BLaER1 treated with 17β-estradiol and CSF1 and Interleukin-3, amounts not matched to agents 10 nM and 100 nM (cell line): ENCODE measurements around the gene ALDH18A1.

Experiments
- H3K27ac ChIP-seq, 11 experiments: shearing (Covaris generic); formaldehyde crosslinking; 2 replicates each; pipeline ENCODE4 v1.8.1; 2022
- H3K27me3 ChIP-seq, 11 experiments: shearing (Covaris generic); formaldehyde crosslinking; 2 replicates each; pipeline ENCODE4 v1.8.1; 2022
- H3K36me3 ChIP-seq, 11 experiments: shearing (Covaris generic); formaldehyde crosslinking; 2 replicates each; pipeline ENCODE4 v1.8.1; 2022
- H3K4me1 ChIP-seq, 10 experiments: shearing (Covaris generic); formaldehyde crosslinking; 2 replicates each; pipeline ENCODE4 v1.8.1; 2022
- H3K4me2 ChIP-seq, 11 experiments: shearing (Covaris generic); formaldehyde crosslinking; 2 replicates each; pipeline ENCODE4 v1.8.1; 2022
- H3K4me3 ChIP-seq, 10 experiments: shearing (Covaris generic); formaldehyde crosslinking; 2 replicates each; pipeline ENCODE4 v1.8.1; 2022
- H3K9ac ChIP-seq, 11 experiments: shearing (Covaris generic); formaldehyde crosslinking; 2 replicates each; pipeline ENCODE4 v1.8.1; 2022
- H3K9me3 ChIP-seq, 11 experiments: shearing (Covaris generic); formaldehyde crosslinking; replicated peaks in 1 of 11; 2 replicates each; pipeline ENCODE4 v1.8.1; 2022
- H4K20me1 ChIP-seq, 11 experiments: shearing (Covaris generic); formaldehyde crosslinking; 2 replicates each; pipeline ENCODE4 v1.8.1; 2022
- Cebpa-rat ChIP-seq, 11 experiments: shearing (Covaris generic); IDR thresholded peaks; 2 replicates each; pipeline ENCODE4 v1.8.1; 2022

ALDH18A1 gene

DNA sequence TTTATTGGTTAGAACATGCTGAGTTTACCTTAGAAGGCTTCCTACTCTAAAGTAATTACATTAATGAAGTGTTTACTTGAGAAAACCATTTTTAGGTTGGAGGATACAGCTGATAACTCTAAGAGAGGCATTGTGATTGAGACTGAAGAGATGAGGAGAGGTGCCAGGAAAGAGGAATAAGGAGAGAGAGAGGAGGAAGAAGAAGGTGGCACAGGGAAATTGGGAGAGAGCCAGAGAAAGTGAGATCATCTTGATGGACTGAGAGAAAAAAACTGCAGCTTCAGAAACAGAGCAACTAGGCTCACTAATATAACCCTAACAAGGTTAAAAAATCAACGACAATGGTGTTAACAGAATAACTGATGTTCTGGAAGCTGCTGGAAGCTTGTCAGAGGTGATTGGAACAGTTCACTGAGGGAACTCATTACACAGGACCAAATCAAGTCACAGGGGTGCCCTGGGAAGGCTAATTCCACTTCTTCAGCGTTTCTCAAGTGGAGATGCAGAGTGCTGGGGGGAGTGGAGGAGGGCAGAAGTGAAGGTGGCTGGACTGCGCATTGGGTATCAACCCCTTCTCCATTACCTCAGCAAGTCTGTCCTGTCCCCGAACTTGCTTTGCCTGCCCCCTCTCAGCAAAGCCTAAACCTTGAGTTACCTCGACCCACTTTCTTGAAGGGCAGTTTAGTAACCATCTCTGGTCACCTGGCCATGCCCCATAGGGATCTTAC is 88.4 kb downstream of the ALDH18A1 start:
- Histone ChIP-seq H3K9ac (no peak overlapping the region), H3K27ac (no peak overlapping the region), H3K4me2 (peak overlapping the region in 1 of 11 experiments; percentile 37; a peak in 1 of 22 replicates), H3K4me1 (peaks cover 0 to 10% (median 2%) of the 10 kb centered on the region in 10 experiments; a peak in 2 of 20 replicates), H3K4me3 (no peak overlapping the region), H3K27me3 (no peaks in the 10 kb centered on the region), H3K9me3 (no peaks in the 10 kb centered on the region), H3K36me3 (no peaks in the 10 kb centered on the region), H4K20me1 (no peaks in the 10 kb centered on the region)
- TF ChIP-seq Cebpa-rat (IDR thresholded peaks at IDR 0.05), result no peak

DNA sequence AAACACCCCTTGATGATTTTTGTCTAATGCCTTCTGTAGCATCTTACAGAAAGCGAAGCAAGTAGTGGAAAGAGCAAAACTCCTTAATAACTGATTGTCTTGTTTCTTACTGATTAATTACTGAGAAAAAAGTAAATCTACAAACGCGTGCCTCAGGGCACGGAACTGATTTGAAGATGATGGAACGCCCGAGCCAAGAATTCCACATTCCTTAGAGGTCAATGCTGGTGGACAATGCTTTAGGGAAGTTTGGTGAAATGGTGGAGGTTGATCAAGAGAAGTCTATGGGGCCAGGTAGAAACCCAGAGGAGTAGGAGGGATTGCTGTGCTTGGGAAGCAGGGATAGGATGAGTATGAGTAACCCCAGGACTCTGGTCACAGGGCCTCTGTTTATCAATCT is 90.4 kb downstream of the ALDH18A1 start:
- H3K36me3 ChIP-seq, result no peaks in the 10 kb centered on the region
- peaks cover 0 to 10% (median 0%) of the 10 kb centered on the region in 10 experiments; a peak in 2 of 20 replicates for H3K4me1 ChIP-seq
- H4K20me1 ChIP-seq, result no peaks in the 10 kb centered on the region
- H3K27ac ChIP-seq, result no peak overlapping the region
- H3K9ac ChIP-seq, result no peak overlapping the region
- no peak overlapping the region for H3K4me3 ChIP-seq
- H3K4me2 ChIP-seq, result no peak overlapping the region
- no peaks in the 10 kb centered on the region; a peak in 1 of 22 replicates for H3K27me3 ChIP-seq
- TF ChIP-seq Cebpa-rat (IDR thresholded peaks at IDR 0.05), result no peak
- no peaks in the 10 kb centered on the region for H3K9me3 ChIP-seq

DNA sequence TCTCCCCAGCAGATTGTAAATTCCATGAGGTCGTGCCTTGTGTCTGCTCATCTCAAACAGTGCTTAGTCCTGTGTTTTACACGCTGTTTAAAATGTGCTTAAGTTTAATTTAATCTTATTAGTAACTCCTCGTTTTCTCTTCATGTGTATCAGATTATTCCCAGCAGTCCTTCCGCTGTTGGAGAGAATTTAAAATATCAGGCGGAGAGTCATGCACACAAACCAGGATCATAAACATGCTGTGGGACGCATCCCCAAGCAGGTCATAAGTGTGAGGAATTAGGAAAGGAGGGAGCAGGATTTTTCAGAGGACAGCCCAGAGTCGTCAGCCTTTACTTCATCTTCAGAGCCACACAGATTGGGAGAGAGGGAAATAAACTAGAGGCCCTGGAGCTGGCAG is 91.2 kb downstream of the ALDH18A1 start:
- peaks cover 2 to 16% (median 4%) of the 10 kb centered on the region in 10 experiments; a peak in 9 of 20 replicates for H3K4me1 ChIP-seq

DNA sequence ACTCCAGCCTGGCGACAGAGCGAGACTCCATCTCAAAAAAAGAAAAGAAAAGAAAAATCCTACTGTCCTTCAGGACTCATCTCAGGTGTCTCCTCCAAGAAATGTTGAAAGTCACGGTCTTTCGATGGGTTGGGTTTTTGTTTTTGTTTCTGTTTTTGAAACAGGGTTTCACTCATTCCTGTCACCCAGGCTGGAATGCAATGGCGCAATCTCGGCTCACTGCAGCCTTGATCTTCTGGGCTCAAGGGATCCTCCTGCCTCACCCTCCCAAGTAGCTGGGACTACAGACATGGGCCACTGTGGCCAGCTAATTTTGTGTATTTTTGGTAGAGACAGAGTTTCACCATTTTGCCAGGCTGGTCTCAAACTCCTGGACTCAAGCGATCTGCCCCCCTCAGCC is 92.2 kb downstream of the ALDH18A1 start:
- H3K27ac ChIP-seq, result no peak overlapping the region
- no peaks in the 10 kb centered on the region; a peak in 1 of 22 replicates for H4K20me1 ChIP-seq
- peaks cover 13 to 18% (median 16%) of the 10 kb centered on the region in 11 experiments for H3K27me3 ChIP-seq
- no peak for TF ChIP-seq Cebpa-rat (IDR thresholded peaks at IDR 0.05)
- no peak overlapping the region for H3K4me3 ChIP-seq
- H3K9me3 ChIP-seq, result no peaks in the 10 kb centered on the region
- no peak overlapping the region for H3K4me2 ChIP-seq
- H3K9ac ChIP-seq, result no peak overlapping the region
- H3K4me1 ChIP-seq, result peaks cover 4 to 24% (median 8%) of the 10 kb centered on the region in 10 experiments; a peak in 11 of 20 replicates
- no peaks in the 10 kb centered on the region for H3K36me3 ChIP-seq

More for the DNA sequence above, 91.2 kb downstream of the ALDH18A1 start:
- H4K20me1 ChIP-seq, result no peaks in the 10 kb centered on the region
- H3K4me3 ChIP-seq, result no peak overlapping the region
- peaks cover 3 to 7% (median 7%) of the 10 kb centered on the region in 11 experiments; a peak in 21 of 22 replicates for H3K27me3 ChIP-seq
- no peaks in the 10 kb centered on the region for H3K9me3 ChIP-seq
- no peak overlapping the region for H3K9ac ChIP-seq
- no peaks in the 10 kb centered on the region for H3K36me3 ChIP-seq
- H3K4me2 ChIP-seq, result no peak overlapping the region
- H3K27ac ChIP-seq, result no peak overlapping the region
- no peak for TF ChIP-seq Cebpa-rat (IDR thresholded peaks at IDR 0.05)

DNA sequence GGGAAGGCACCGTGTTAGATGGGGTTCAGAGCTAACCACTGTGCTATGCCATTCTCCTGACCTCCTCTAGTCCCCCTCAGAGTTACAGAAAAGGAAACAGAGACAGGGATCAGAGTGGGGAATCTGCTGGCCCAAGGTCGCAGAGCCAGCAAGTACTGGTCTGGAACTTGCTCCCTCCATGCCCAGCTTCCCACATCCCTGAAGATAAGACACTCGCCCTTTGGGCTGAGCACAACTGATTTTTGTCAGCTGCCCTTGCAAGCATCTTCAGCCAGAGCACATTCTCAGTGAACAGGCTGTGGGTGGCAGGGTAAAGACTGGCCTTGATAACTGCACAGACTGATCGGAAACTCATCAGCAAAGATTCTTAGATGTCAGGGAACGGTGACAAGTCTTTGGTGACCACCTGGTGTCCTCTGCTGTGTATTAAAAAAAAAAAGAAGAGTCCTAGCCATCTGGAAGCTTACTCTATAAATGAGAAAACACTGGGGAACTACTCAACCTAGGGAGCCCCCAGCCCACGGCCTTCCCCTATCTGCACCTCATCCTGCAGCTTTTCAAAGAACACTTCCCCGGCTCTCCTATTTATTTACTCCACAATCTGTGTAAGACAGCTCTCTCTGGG is 94.1 kb downstream of the ALDH18A1 start:
- no peak overlapping the region for H3K9ac ChIP-seq
- H3K4me2 ChIP-seq, result no peak overlapping the region
- TF ChIP-seq Cebpa-rat (IDR thresholded peaks at IDR 0.05), result no peak
- H3K4me1 ChIP-seq, result peaks cover 0 to 22% (median 12%) of the 10 kb centered on the region in 10 experiments; a peak in 11 of 20 replicates
- no peaks in the 10 kb centered on the region; a peak in 1 of 22 replicates for H4K20me1 ChIP-seq
- H3K27ac ChIP-seq, result no peak overlapping the region
- no peaks in the 10 kb centered on the region for H3K9me3 ChIP-seq
- H3K4me3 ChIP-seq, result no peak overlapping the region
- H3K36me3 ChIP-seq, result no peaks in the 10 kb centered on the region
- peaks cover 16 to 27% (median 22%) of the 10 kb centered on the region in 11 experiments for H3K27me3 ChIP-seq

DNA sequence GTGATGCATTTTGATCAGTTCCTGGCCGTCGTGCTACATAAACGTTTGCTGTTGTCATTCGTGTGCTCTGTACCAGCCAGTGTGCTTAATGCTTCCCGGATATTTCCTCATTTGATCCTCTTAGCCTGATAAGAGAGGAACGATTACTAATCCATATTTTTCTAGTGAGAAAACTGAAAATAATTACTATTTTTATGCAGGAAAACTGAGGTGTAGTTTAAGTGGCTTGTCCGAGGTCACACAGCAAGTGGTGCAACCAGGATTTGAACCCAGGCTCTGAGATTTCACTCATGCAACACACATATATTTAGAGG is 94.7 kb downstream of the ALDH18A1 start:
- Histone ChIP-seq H3K4me2 (peak overlapping the region; percentile 89 to 100 (median 99)), H3K36me3 (no peaks in the 10 kb centered on the region), H3K27ac (no peak overlapping the region), H3K27me3 (peaks cover 16 to 27% (median 22%) of the 10 kb centered on the region in 11 experiments), H3K4me3 (peak overlapping the region; percentile 69 to 87 (median 80); a peak in 17 of 20 replicates), H3K9me3 (no peaks in the 10 kb centered on the region), H3K9ac (peak overlapping the region in 4 of 11 experiments; percentile 73 to 82 (median 78); a peak in 3 of 22 replicates), H4K20me1 (no peaks in the 10 kb centered on the region; a peak in 1 of 22 replicates), H3K4me1 (peaks cover 0 to 28% (median 12%) of the 10 kb centered on the region in 10 experiments; a peak in 13 of 20 replicates)
- TF ChIP-seq Cebpa-rat (IDR thresholded peaks at IDR 0.05), result no peak

DNA sequence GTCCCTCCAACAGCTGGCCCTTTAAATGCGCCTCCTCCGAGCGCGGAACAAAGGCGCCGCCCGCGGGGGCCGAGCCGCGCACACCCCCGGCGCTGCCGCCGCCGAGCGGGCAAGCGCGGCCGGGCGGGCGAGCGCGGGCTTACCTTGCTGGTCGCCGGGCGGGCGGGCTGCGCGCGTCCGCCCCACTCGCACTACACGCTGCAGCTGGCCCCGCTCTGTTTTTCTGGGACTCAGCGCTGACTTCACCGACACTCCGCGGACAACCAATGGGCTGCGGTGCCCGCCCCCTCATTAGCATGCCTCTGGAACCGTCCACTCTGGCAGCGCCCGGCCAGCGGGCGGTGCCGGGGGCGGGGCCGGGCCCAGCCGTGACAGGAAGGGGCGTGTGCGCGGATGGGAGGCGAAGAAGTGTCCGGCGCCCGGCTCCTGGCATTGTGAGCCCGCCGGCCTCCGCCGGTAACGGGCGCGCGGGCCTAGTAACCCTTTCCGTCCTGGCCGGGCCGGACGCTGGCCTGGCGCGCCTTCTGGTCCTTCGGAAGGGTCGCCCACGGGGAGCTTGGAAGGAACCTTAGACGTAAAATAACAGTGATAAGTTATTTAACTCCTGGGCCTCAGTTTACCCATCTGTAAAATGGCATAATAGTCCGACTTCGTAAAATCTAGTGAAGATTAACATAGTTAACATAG is 95.2 kb downstream of the ALDH18A1 start, which contains the start of gene SORBS1:
Gene SORBS1 (minus strand): TSS at position 195 of the 687 bp plus-strand sequence. CDS start 120,236 bp downstream, outside the sequence.
- no peak for TF ChIP-seq Cebpa-rat (IDR thresholded peaks at IDR 0.05)
- Histone ChIP-seq H3K27ac (peak within 1 kb of the TSS in 9 of 11 experiments; percentile 28 to 63 (median 43); a peak in 14 of 22 replicates), H3K9ac (peak within 1 kb of the TSS; percentile 64 to 82 (median 77); a peak in 21 of 22 replicates), H3K27me3 (peaks cover 16 to 27% (median 22%) of the 10 kb centered on the region in 11 experiments), H3K4me2 (peak within 1 kb of the TSS; percentile 89 to 100 (median 99)), H4K20me1 (no peaks in the 10 kb centered on the region; a peak in 1 of 22 replicates), H3K4me3 (peak within 1 kb of the TSS; percentile 69 to 87 (median 80)), H3K4me1 (peaks cover 0 to 33% (median 17%) of the 10 kb centered on the region in 10 experiments; a peak in 13 of 20 replicates), H3K9me3 (no peaks in the 10 kb centered on the region), H3K36me3 (no peaks in the 10 kb centered on the region)

DNA sequence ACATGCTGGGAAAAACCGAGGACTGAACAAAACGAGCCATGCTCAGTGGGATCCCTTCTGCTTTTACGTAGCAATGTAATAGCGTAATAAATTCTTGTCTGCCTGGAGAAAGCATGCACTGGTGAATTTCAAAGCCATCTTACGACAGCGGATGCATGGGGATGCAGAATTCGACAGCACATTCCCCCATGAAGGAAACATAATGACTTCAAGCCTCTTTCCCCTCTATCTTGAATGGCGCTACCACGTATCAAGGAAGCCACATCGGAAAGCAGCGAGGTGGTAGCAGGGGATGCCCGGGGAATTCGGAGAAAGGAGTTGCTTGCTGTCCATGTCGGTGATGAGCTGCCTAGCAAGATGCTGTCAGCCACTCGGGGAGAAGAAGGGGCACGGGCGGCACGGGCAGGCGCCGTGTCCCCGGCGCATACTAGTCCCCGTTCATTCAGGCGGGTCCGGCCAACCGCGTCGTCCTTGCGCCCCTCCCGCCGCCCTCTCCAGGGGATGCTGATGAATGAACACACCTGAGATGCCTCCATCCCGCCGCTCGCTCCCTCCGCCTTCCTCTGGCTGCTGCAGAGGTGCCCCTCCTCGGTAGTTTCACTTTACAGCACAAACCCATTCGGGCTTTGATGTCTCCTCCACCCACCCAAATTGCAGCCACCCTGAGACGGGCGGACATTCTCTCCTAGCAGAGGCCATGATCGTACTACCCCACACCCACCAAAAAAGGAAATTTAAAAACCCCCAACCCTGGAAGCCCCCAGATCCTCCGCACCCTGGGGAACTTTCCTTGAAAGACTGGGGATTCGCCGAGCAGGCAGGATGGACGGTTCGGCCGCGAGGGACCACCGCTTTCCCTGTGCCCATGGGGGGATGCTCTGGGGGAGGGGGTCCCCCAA is 96.0 kb downstream of the ALDH18A1 start:
- H3K4me2 ChIP-seq, result peak overlapping the region; percentile 89 to 100 (median 99)
- H3K9me3 ChIP-seq, result no peaks in the 10 kb centered on the region
- H3K4me3 ChIP-seq, result peak overlapping the region; percentile 69 to 87 (median 80)
- H3K27me3 ChIP-seq, result peaks cover 16 to 27% (median 22%) of the 10 kb centered on the region in 11 experiments
- H3K4me1 ChIP-seq, result peaks cover 0 to 41% (median 25%) of the 10 kb centered on the region in 10 experiments; a peak in 14 of 20 replicates
- H4K20me1 ChIP-seq, result no peaks in the 10 kb centered on the region; a peak in 1 of 22 replicates
- peak overlapping the region in 9 of 11 experiments; percentile 28 to 63 (median 43); a peak in 14 of 22 replicates for H3K27ac ChIP-seq
- peak overlapping the region; percentile 64 to 82 (median 77); a peak in 21 of 22 replicates for H3K9ac ChIP-seq
- no peaks in the 10 kb centered on the region for H3K36me3 ChIP-seq
- no peak for TF ChIP-seq Cebpa-rat (IDR thresholded peaks at IDR 0.05)
